HUDEP-2 (cell line): ENCODE measurements around the gene TRIM45.
"Not testable (repeated sequence)": the region's sequence is repeated elsewhere in the genome, so short reads cannot be mapped to it uniquely, and the experiment has no call there.

ENCODE experiments used
- DNase-seq, 76 experiments: peaks; one replicate each; lab custom pipeline; 2025; ENCODE audit not compliant: unreplicated experiment in 76 of 76; lab: John Stamatoyannopoulos, UW

Gene TRIM45

GRCh38 chr1:117121589-117122329 is at the start of gene TRIM45:
TRIM45 (minus strand) TSS chr1:117121749; CDS start chr1:117121201, 548 bp downstream.
- DNase-seq: peak in 75 of 76 experiments; percentile 29 to 98 (median 86)

- DNase-seq: no peak
Observed at GRCh38 chr1:117169871-117170596, 48.5 kb upstream of the TRIM45 start.

DNA sequence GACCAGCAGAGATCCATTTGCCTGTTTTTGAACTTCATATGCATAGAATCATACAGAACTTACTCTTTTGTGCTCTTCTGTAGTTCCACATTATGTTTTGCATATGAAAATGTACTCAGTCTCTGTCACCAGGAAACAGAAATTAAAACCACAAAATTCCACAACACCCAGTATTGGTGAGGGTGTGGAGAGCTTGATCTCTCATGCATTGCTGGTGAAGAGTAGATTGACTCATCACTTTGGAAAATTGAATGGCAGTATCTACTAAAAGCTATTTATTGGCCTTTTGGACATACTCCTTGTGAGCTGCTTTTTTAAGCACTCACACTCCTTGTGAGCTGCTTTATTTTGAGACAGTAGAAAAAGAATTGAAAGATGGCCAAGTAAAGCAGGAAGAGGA is 45.9 kb upstream of the TRIM45 start:
- DNase-seq: no peak

DNA sequence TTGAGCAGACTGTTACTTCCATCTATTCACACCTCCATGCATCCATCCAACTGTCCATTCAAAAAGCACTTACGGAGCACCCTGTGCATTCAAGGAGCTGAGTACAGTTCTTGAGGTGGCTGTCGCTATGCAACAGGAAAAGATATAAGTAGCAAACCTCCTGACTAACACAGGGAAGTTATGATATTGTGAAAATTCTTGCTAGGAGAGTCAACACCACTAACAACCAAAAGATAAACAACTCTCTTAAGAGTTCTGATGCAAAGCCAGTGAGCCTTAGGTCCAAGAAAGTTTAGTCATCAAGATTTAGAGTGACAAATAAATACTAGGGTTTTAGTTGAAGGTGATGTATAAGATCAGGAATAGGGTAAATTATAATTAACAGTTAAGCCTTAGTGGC is 44.5 kb upstream of the TRIM45 start:
- no peak for DNase-seq

DNA sequence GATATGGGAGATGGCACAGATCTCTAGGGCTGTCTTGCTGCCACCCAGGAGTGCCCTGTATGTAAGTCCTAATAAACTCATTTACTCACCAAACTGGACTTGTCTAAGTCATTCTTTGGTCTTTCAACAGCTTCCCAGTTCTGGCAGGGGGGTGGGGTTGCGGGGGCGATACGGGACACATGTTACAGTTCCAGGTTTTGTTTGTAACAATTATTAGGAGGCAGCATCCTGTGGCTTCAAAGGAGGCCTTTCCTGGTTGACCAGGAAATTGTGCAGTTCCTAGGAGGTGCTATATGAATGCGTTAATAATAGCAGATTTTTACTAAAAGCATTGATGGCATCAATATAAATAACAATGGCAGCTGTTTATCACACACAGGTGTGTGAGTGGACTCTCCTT is 42.7 kb upstream of the TRIM45 start:
- DNase-seq: no peak

DNA sequence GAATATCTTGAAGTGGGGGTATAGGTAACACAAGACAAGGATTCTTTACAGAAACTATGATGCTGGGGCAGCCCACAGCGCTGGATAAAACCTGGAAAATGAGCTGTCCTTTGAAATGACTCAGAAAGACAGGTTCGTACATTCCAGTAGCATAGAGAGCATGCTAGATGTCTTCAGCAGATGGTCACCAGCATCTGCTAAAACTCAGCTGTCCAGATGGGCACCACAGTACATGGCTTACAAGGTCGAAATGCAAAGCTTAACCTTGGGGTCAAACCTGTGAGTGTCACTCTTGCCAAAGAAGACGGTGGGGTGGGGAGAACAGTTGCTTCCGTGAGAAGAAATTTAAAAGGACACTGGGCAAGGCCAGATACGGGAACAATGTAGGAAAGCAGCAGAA is 41.3 kb upstream of the TRIM45 start:
- DNase-seq: no peak

- no peak for DNase-seq
Observed at GRCh38 chr1:117161887-117162286, 40.3 kb upstream of the TRIM45 start.

GRCh38 chr1:117151305-117151704 is 29.8 kb upstream of the TRIM45 start:
- DNase-seq: not testable (repeated sequence)

- DNase-seq: no peak
Observed at GRCh38 chr1:117150316-117150715, 28.8 kb upstream of the TRIM45 start.

GRCh38 chr1:117147856-117148588 is 26.5 kb upstream of the TRIM45 start:
- DNase-seq: no peak

- no peak for DNase-seq
Observed at GRCh38 chr1:117147341-117147831, 25.8 kb upstream of the TRIM45 start.

DNA sequence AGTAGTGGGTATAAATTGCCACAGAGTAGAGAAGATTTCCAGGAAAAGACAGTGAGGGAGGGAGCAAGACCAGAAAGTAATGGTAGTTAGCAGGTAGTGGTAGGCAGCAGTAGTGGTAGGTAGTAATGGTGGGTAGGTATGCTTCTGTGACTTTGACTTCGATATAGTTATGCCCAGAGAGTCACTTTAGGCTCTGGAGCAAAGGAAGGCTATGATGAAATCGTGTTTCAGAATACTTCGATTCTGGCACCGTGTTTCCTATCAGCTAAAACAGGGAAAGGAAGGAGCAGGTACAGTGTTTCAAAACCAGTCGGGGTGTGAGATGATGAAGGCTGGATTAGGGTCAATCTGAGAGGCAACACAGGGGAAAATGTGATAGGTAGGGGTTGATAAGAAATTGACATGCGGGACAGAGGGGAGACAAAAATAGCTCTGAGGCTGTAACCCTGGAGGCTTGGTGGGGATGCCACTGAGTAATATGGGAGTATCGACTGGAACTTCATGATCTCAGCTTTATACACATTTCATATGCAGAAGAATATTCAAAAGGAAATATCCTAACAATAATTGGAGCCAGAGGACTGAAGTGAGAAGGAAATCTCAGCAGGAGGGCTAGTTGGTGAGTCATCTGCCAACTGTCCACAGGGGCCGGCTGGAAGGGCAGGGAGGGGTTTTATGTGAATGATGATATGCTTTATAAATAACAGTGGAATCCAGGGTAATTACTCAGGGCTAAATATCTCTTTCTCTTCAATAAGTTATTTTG is 25.2 kb upstream of the TRIM45 start:
- no peak for DNase-seq

DNA sequence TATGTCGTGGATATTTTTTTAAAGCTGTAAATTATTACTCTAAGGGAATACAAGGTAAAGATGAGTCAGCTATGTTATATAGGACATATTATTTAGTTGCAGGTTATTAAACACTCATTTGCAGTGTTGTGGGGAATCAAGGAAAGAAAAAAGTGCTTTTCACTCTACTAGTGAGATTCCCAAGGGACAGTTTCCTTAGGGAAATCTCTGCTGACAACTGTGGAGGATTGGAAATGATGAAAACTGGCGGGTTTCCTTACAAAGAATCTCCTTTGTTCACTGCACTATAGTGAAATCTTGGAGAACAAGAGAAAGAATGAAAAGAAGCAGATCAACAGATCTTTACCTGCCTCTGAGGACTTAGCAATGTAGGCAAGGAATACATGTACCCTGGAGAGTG is 24.5 kb upstream of the TRIM45 start:
- DNase-seq: no peak

- DNase-seq: no peak
Observed at GRCh38 chr1:117143871-117144270, 22.3 kb upstream of the TRIM45 start.

DNA sequence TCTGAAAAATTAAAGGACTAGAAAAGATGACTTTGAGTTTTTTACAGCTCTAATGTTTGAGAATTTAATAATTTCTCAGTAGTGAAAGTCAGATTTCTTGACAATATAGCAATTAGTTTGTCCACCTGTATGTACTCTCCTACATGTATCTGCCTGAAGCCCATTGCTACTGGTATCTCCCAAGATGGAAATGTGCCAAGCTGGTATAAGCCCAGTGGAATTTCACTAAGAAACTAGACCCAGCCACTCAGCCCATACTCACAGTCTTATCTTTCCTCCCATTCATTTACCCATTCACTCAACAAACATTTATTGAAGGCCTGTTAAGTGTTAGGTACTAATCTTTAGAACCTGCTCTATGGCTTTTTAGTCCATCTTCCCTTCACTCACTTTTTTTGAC is 21.6 kb upstream of the TRIM45 start:
- no peak for DNase-seq

GRCh38 chr1:117142200-117142599 is 20.7 kb upstream of the TRIM45 start:
- DNase-seq: no peak

- no peak for DNase-seq
Observed at GRCh38 chr1:117138561-117138960, 17.0 kb upstream of the TRIM45 start.

GRCh38 chr1:117138106-117138505 is 16.6 kb upstream of the TRIM45 start:
- no peak for DNase-seq

GRCh38 chr1:117137281-117137855 is 15.8 kb upstream of the TRIM45 start:
- DNase-seq: no peak

DNA sequence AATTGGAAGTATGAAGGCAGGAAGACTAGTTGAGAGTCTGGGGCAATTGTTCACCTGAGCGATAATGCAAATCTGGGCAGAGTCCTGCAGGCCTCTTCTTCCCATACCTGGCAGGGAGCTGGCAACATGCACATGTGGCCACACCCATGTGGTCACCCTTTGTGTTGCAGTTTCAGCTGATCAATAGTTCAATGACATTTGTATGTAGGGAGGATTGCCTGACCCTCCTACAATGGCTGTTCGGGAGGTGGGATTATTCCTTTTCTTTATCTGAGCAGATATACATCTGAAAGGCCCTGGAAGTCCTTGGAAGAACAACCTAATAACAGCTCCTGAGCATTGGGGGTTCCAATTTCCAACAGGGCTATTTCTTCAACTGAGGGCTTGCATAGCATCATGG is 15.2 kb upstream of the TRIM45 start:
- no peak for DNase-seq
